Ishikawa (cell line): ENCODE results near the gene CHST15.

Source experiments
- CEBPB ChIP-seq: IDR thresholded peaks from 2 replicates; pipeline ENCODE4 v1.6.1; 2012
- EGR1 ChIP-seq: IDR thresholded peaks from 2 replicates; pipeline ENCODE4 v1.6.1; 2012
- MAX ChIP-seq: IDR thresholded peaks from 2 replicates; pipeline ENCODE4 v1.6.1; 2012
- RAD21 ChIP-seq: IDR thresholded peaks from 2 replicates; pipeline ENCODE4 v1.6.1; 2012; ENCODE audit warnings: low read depth
- TAF1 ChIP-seq: IDR thresholded peaks from 2 replicates; pipeline ENCODE4 v1.6.1; 2012; ENCODE audit warnings: low read depth, mild to moderate bottlenecking
- TCF12 ChIP-seq: IDR thresholded peaks from 2 replicates; pipeline ENCODE4 v1.6.1; 2012; ENCODE audit warnings: low read depth
- USF1 ChIP-seq: IDR thresholded peaks from 2 replicates; pipeline ENCODE4 v1.6.1; 2012

DNA sequence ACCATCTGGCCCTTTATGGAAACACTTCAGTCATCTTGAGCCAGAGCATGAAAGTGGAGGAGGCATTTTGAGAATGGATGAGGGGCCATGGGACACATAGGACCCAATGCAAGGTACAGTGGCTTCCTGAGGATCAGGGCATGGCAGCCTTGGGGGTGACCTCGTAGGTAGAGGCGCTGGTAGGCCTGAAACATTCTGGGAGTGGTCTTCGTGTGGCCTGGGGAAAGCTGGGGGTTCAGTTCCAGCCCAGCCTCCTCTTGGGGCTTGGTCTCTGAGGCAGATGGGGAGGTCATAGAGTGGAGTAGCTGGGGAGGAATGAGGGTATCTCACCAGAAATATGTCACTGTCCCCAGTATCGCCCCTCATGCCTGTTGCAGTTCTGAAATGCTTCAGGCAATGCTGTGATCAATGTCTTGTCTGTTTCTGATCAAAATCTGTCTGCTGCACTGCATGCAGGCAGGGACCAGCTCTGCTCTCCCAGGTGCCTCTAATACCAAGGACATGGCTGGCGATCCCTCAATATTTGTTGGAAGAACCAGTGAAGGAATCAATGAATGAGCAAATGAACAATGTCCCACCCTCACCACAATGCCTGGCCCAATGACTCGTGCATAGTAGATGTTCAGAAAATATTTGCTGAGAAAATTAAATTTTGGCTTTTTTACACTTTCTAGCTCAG, 90.9 kb downstream of the CHST15 start:
- no peak for TF ChIP-seq TAF1
- no peak for TF ChIP-seq RAD21
- TF ChIP-seq CEBPB = no peak
- no peak for TF ChIP-seq USF1
- TF ChIP-seq EGR1 = no peak
- no peak for TF ChIP-seq TCF12
- no peak for TF ChIP-seq MAX
